ENCODE measurements around the gene SPON1. TPM values are rescaled to one million over a fixed set of nuclear protein-coding genes. Genes with fewer than 3 reads are reported as not detected.
"Not testable (repeated sequence)": the region's sequence is repeated elsewhere in the genome, so short reads cannot be mapped to it uniquely, and the experiment has no call there.

SPON1 gene
- polyA plus RNA-seq, 1 donor, result 71.8 TPM

DNA sequence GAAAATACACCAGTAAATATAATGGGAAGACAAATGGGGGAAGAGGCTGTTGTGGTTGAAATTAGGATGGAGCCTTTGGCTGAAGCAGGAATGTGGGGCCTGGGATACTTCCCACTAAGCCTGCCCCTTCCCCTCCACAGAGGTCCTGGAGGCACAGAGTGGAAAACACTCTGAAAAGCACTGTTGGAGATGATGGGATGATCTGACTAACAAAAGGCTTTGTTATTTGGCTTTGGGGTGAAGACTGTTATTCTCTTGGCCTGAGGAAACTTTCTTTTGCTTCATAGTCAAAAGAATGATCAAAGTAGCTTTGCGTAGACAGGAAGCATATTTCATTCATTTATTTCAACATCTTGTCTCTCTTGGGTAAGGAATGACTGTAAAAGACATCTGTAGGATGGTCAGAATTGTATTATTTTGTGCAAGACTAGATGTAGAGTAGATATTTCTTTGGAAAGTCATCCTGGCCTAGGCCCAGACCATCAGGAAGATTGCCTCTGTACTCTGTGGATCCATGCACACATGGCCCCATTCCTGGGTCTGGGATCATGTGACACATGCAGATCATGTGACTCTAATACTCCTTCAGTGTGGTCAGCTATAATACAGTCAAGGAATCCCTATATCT, 111.4 kb downstream of the SPON1 start:
- Histone ChIP-seq H3K4me3 (ENCODE audit: low read length) (no peak overlapping the region), H3K4me1 (ENCODE audit: control insufficient read depth, insufficient read depth, low read length) (peaks cover 8% of the 10 kb centered on the region), H3K27me3 (ENCODE audit: control insufficient read depth, insufficient read depth, low read length) (no peaks in the 10 kb centered on the region), H3K9me3 (ENCODE audit: control insufficient read depth, low read depth, low read length) (no peaks in the 10 kb centered on the region), H3K27ac (ENCODE audit: low read length) (no peak overlapping the region), H3K36me3 (ENCODE audit: control insufficient read depth, insufficient read depth, low read length) (no peaks in the 10 kb centered on the region)
- WGBS (ENCODE audit: insufficient coverage, low lambda C conversion rate), result no CpG with 5 or more reads among the region's 1 CpG
- peak in 1 of 2 donors; percentile 37 for DNase-seq

DNA sequence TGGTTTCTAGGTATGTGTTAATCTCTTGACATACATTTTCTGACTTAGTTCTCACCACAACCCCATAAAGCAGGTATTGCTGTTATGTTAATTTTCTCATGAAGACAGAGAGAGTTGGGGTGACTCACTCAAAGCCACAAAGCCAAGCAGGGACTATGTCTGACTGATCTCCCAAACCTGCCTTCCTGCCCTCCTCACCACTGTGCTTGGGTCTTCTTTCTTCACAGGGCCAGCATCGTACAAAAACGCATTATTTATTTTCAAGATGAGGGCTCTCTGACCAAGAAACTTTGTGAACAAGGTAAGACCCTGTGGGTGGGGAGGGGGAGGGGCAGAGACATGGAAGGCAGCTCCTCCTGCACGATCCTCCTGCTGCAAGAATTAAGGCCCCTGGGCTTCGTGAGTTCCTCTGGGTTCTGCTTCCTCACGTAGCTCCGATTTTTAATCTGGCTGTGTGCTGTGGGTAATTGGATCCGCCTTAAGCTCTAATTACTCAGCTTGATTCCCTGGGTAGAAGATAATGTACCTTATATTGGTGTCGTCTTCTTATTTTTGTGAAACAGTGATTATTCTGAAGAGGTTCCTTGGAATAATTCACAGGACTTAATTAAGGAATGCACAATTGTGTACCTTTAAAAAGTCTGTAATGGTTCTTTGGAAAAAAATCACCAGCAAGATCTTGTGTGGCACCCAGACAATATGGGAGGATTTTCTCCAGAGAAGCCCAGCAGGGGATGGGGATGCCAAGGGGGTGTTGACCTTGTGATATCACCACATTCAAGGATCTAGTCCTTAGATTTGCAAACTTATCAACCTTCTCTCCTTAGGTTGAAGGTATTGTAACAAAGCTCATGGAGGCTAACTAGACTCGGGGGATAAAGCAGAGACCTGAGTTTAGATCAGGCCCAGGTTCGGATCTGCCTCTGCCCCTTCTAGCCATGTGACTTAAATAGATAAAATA, 112.9 kb downstream of the SPON1 start:
- no CpG with 5 or more reads among the region's 10 CpGs for WGBS (ENCODE audit: insufficient coverage, low lambda C conversion rate)
- H3K27me3 ChIP-seq (ENCODE audit: control insufficient read depth, insufficient read depth, low read length), result no peaks in the 10 kb centered on the region
- H3K36me3 ChIP-seq (ENCODE audit: control insufficient read depth, insufficient read depth, low read length), result peaks cover 4% of the 10 kb centered on the region
- H3K27ac ChIP-seq (ENCODE audit: low read length), result peak overlapping the region; percentile 27
- no peak overlapping the region for H3K4me3 ChIP-seq (ENCODE audit: low read length)
- DNase-seq, result peak in 1 of 2 donors; percentile 12
- H3K9me3 ChIP-seq (ENCODE audit: control insufficient read depth, low read depth, low read length), result no peaks in the 10 kb centered on the region
- peaks cover 8% of the 10 kb centered on the region for H3K4me1 ChIP-seq (ENCODE audit: control insufficient read depth, insufficient read depth, low read length)

DNA sequence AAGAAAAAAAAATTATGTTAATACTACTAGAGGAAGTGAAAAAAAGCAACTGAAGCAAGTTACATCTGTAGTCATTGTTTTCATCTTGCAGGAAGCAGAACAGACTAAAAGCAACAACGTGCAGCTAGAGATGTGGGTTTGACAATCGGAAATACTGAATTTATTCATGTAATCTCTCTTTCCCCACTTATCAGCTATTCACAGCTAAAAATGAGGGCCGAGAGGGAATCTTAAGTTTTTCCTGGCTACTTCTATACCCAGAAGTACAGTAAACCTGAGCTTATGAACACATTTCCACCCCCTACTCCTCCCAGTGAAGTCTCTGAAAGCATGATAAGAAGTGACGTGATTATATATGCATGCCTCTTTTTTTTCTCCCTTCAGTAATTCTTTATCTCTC, 116.5 kb downstream of the SPON1 start:
- Histone ChIP-seq H3K27ac (ENCODE audit: low read length) (no peak overlapping the region), H3K4me1 (ENCODE audit: control insufficient read depth, insufficient read depth, low read length) (peaks cover 8% of the 10 kb centered on the region), H3K9me3 (ENCODE audit: control insufficient read depth, low read depth, low read length) (no peaks in the 10 kb centered on the region), H3K27me3 (ENCODE audit: control insufficient read depth, insufficient read depth, low read length) (no peaks in the 10 kb centered on the region), H3K4me3 (ENCODE audit: low read length) (no peak overlapping the region), H3K36me3 (ENCODE audit: control insufficient read depth, insufficient read depth, low read length) (peaks cover 12% of the 10 kb centered on the region)
- peak in 1 of 2 donors; percentile 54 for DNase-seq
- WGBS (ENCODE audit: insufficient coverage, low lambda C conversion rate), result no CpG with 5 or more reads among the region's 4 CpGs

DNA sequence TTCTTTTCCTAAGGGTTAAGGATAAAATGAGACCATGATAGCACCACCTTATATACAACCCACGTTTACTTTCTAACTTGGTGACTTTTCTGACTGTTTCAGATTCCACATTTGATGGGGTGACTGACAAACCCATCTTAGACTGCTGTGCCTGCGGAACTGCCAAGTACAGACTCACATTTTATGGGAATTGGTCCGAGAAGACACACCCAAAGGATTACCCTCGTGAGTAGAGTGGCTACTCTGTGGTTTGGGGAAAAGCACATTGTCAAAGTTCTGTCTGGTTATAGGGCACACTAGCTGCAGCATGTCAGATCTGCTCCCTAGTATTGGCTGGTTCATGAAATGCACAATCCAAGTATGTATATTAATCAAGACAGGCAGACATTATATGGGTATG, 117.3 kb downstream of the SPON1 start:
- Histone ChIP-seq H3K27me3 (ENCODE audit: control insufficient read depth, insufficient read depth, low read length) (no peaks in the 10 kb centered on the region), H3K9me3 (ENCODE audit: control insufficient read depth, low read depth, low read length) (no peaks in the 10 kb centered on the region), H3K36me3 (ENCODE audit: control insufficient read depth, insufficient read depth, low read length) (peaks cover 12% of the 10 kb centered on the region), H3K27ac (ENCODE audit: low read length) (no peak overlapping the region), H3K4me1 (ENCODE audit: control insufficient read depth, insufficient read depth, low read length) (peaks cover 8% of the 10 kb centered on the region), H3K4me3 (ENCODE audit: low read length) (no peak overlapping the region)
- DNase-seq, result no peak
- WGBS (ENCODE audit: insufficient coverage, low lambda C conversion rate), result no CpG with 5 or more reads among the region's 4 CpGs

DNA sequence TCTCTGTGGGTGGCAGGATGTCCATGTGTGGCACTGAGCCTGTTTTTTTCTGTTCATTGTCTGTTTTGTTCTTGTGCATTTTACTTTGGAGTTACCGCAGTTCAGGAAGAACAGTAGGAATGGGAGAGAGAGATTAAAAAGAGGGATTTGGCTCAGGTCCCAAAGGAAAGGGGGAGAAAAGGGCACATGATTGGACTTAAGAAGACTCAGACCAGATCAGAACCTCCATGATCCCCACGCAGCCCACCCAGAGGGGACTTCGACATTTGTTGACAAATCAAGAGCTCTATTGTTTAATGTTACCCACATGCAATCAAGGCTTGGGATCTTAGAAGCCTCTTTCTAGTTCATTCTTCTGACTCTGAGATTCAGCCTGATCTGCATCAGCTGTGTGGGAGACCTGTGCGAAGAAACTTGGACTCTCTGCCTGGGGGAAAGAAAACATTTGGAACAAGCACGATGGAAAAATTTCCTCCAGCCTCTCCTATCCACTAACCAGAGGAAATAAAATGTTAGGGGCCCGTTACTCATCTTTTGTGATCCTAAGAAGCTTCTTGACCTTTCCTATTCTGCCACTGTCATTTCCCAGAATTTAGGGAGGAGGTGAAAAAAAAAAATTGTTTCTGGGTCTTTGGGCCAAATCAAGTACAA, 119.2 kb downstream of the SPON1 start:
- Histone ChIP-seq H3K9me3 (ENCODE audit: control insufficient read depth, low read depth, low read length) (no peaks in the 10 kb centered on the region), H3K4me3 (ENCODE audit: low read length) (no peak overlapping the region), H3K27ac (ENCODE audit: low read length) (no peak overlapping the region), H3K36me3 (ENCODE audit: control insufficient read depth, insufficient read depth, low read length) (peaks cover 12% of the 10 kb centered on the region), H3K4me1 (ENCODE audit: control insufficient read depth, insufficient read depth, low read length) (peaks cover 5% of the 10 kb centered on the region), H3K27me3 (ENCODE audit: control insufficient read depth, insufficient read depth, low read length) (no peaks in the 10 kb centered on the region)
- DNase-seq, result no peak
- 80% methylated on average over 1 of the region's 6 CpGs for WGBS (ENCODE audit: insufficient coverage, low lambda C conversion rate)

DNA sequence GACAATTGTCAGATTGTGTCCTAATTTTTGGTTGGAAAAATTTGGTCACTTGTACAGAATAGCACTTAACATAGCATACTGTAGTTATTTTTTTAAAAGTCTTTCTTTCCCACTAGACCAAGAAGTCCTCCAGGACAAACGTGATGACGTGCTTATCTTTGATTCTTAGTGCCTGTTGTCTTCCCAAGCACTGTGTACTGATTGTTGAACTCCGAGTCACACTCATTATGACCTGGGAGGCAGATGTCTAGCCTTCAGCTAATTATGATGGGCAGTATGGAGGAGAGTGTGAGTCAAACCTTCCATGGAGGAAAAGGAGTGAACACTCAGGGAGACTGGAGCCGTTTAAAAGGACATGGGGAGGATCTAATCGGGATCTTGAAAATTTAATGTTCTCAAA, 119.8 kb downstream of the SPON1 start:
- Histone ChIP-seq H3K27ac (ENCODE audit: low read length) (no peak overlapping the region), H3K4me3 (ENCODE audit: low read length) (no peak overlapping the region), H3K27me3 (ENCODE audit: control insufficient read depth, insufficient read depth, low read length) (no peaks in the 10 kb centered on the region), H3K36me3 (ENCODE audit: control insufficient read depth, insufficient read depth, low read length) (peaks cover 12% of the 10 kb centered on the region), H3K4me1 (ENCODE audit: control insufficient read depth, insufficient read depth, low read length) (no peaks in the 10 kb centered on the region), H3K9me3 (ENCODE audit: control insufficient read depth, low read depth, low read length) (no peaks in the 10 kb centered on the region)
- peak in 1 of 2 donors; percentile 10 for DNase-seq
- no CpG with 5 or more reads among the region's 5 CpGs for WGBS (ENCODE audit: insufficient coverage, low lambda C conversion rate)

DNA sequence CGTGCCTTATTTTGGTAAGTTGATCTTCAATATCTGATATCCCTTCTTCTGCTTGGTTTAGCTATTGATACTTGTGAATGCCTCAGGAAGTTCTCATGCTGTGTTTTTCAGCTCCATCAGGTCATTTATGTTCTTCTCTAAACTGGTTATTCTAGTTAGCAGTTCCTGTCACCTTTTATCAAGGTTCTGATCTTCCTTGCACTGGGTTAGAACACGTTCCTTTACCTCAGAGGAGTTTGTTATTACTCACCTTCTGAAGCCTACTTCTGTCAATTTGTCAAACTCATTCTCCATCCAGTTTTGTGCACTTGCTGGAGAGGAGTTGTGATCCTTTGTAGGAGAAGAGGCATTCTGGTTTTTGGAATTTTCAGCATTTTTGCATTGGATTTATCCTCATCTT, 126.3 kb downstream of the SPON1 start:
- H3K27ac ChIP-seq (ENCODE audit: low read length); H3K4me3 ChIP-seq (ENCODE audit: low read length); H3K36me3 ChIP-seq (ENCODE audit: control insufficient read depth, insufficient read depth, low read length); H3K27me3 ChIP-seq (ENCODE audit: control insufficient read depth, insufficient read depth, low read length); H3K4me1 ChIP-seq (ENCODE audit: control insufficient read depth, insufficient read depth, low read length); H3K9me3 ChIP-seq (ENCODE audit: control insufficient read depth, low read depth, low read length); DNase-seq: not testable (repeated sequence)
- WGBS (ENCODE audit: insufficient coverage, low lambda C conversion rate), result 64% methylated on average over 2 of the region's 2 CpGs

DNA sequence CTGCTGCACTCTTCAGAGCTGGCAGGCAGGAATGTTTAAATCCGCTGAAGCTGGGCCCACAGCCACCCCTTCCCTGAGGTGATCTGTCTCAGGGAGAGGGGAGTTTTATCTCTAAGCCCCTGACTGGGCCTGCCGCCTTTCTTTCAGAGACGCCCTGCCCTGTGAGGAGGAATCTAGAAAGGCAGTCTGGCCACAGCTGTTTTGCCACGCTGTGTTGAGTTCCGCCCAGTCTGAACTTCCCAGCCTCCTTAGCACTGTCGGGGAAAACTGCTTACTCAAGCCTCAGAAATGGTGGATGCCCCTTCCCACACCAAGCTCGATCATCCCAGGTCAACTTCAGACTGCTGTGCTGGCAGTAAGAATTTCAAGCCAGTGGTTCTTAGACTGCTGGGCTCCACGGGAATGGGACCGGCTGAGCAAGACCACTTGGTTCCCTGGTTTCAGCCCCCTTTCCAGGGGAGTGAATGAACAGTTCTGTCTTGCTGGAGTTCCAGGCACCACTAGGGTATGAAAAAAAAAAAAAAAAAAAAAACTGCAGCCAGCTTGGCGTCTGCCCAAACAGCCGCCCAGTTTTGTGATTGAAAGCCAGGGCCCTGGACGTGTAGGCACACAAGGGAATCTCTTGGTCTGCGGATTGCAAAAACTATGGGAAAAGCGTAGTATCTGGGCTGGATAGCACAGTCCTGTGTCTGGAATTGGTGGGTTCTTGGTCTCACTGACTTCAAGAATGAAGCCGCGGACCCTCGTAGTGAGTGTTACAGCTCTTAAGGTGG, 127.4 kb downstream of the SPON1 start:
- H3K4me3 ChIP-seq (ENCODE audit: low read length), result no peak overlapping the region
- no peaks in the 10 kb centered on the region for H3K27me3 ChIP-seq (ENCODE audit: control insufficient read depth, insufficient read depth, low read length)
- H3K27ac ChIP-seq (ENCODE audit: low read length), result no peak overlapping the region
- no peaks in the 10 kb centered on the region for H3K4me1 ChIP-seq (ENCODE audit: control insufficient read depth, insufficient read depth, low read length)
- peaks cover 4% of the 10 kb centered on the region for H3K36me3 ChIP-seq (ENCODE audit: control insufficient read depth, insufficient read depth, low read length)
- no CpG with 5 or more reads among the region's 17 CpGs for WGBS (ENCODE audit: insufficient coverage, low lambda C conversion rate)
- no peak for DNase-seq
- no peaks in the 10 kb centered on the region for H3K9me3 ChIP-seq (ENCODE audit: control insufficient read depth, low read depth, low read length)

DNA sequence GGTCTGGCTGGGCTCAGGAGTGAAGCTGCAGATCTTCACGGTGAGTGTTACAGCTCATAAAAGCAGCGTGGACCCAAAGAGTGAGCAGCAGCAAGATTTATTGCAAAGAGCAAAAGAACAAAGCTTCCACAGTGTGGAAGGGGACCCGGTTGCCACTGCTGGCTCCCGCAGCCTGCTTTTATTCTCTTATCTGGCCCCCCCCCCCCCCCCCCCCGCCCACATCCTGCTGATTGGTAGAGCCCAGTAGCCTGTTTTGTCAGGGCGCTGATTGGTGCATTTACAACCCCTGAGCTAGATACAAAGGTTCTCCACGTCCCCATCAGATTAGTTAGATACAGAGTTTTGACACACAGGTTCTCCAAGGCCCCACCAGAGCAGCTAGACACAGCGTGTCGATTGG, 128.1 kb downstream of the SPON1 start:
- H3K36me3 ChIP-seq (ENCODE audit: control insufficient read depth, insufficient read depth, low read length); H3K4me3 ChIP-seq (ENCODE audit: low read length); H3K27ac ChIP-seq (ENCODE audit: low read length); DNase-seq; H3K9me3 ChIP-seq (ENCODE audit: control insufficient read depth, low read depth, low read length); H3K4me1 ChIP-seq (ENCODE audit: control insufficient read depth, insufficient read depth, low read length); H3K27me3 ChIP-seq (ENCODE audit: control insufficient read depth, insufficient read depth, low read length): not testable (repeated sequence)
- WGBS (ENCODE audit: insufficient coverage, low lambda C conversion rate), result no CpG with 5 or more reads among the region's 9 CpGs

DNA sequence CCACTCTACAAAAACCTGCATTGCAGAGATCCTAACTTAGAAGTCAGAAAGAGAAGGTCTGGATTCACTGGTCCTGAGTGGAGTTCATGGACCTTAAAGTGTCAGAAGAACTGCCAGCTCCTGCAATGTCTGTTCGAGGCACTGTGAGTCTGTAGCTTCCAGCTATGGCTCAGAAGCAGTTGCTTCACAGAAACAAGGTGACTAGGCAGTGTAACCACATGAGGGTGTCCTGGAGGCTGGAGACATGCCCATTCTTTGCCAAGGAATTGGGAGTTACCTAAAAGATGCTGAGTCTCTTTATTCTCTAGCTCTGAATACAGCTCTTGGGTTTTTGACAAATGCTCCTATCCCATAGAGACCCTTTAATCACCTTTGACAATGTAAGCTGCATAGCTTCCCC, 130.5 kb downstream of the SPON1 start:
- H3K9me3 ChIP-seq (ENCODE audit: control insufficient read depth, low read depth, low read length), result no peaks in the 10 kb centered on the region
- no peaks in the 10 kb centered on the region for H3K4me1 ChIP-seq (ENCODE audit: control insufficient read depth, insufficient read depth, low read length)
- H3K36me3 ChIP-seq (ENCODE audit: control insufficient read depth, insufficient read depth, low read length), result peaks cover 4% of the 10 kb centered on the region
- no peak overlapping the region for H3K27ac ChIP-seq (ENCODE audit: low read length)
- no peaks in the 10 kb centered on the region for H3K27me3 ChIP-seq (ENCODE audit: control insufficient read depth, insufficient read depth, low read length)
- H3K4me3 ChIP-seq (ENCODE audit: low read length), result no peak overlapping the region
- DNase-seq, result no peak
- WGBS (ENCODE audit: insufficient coverage, low lambda C conversion rate), result no CpG with 5 or more reads among the region's 1 CpG
